GOT3 (cell line): ENCODE measurements around the gene AGK.
"Not testable (repeated sequence)": the region's sequence is repeated elsewhere in the genome, so short reads cannot be mapped to it uniquely, and the experiment has no call there.

Experiments used
- DNase-seq: peaks from one replicate; lab custom pipeline; 2025; ENCODE audit warnings: mixed read lengths; lab: John Stamatoyannopoulos, UW

The AGK gene

GRCh38 chr7:141679014-141679413 lies 127.8 kb downstream of the AGK start:
- DNase-seq: no peak

- no peak for DNase-seq
Observed at GRCh38 chr7:141685285-141686023, 134.2 kb downstream of the AGK start.

GRCh38 chr7:141686074-141686473 lies 134.9 kb downstream of the AGK start:
- DNase-seq: no peak

- no peak for DNase-seq
Observed at GRCh38 chr7:141686670-141687069, 135.5 kb downstream of the AGK start.

- DNase-seq: no peak
Observed at GRCh38 chr7:141688043-141688442, 136.8 kb downstream of the AGK start.

GRCh38 chr7:141689072-141689825 lies 138.0 kb downstream of the AGK start:
- not testable (repeated sequence) for DNase-seq

- DNase-seq: no peak
Observed at GRCh38 chr7:141691540-141691939, 140.3 kb downstream of the AGK start.

GRCh38 chr7:141691961-141692360 lies 140.8 kb downstream of the AGK start:
- no peak for DNase-seq

GRCh38 chr7:141693082-141693481 lies 141.9 kb downstream of the AGK start:
- no peak for DNase-seq

- no peak for DNase-seq
Observed at GRCh38 chr7:141695803-141696289, 144.6 kb downstream of the AGK start.

- DNase-seq: no peak
Observed at GRCh38 chr7:141696348-141696747, 145.1 kb downstream of the AGK start.

- no peak for DNase-seq
Observed at GRCh38 chr7:141697211-141697871, 146.1 kb downstream of the AGK start.

GRCh38 chr7:141698247-141699015 lies 147.2 kb downstream of the AGK start:
- DNase-seq: no peak

- no peak for DNase-seq
Observed at GRCh38 chr7:141699860-141700259, 148.7 kb downstream of the AGK start.

- no peak for DNase-seq
Observed at GRCh38 chr7:141700296-141700847, 149.2 kb downstream of the AGK start.

- no peak for DNase-seq
Observed at GRCh38 chr7:141700848-141701371, 149.7 kb downstream of the AGK start.

GRCh38 chr7:141701489-141702046 lies 150.4 kb downstream of the AGK start:
- peak; percentile 2 for DNase-seq

- no peak for DNase-seq
Observed at GRCh38 chr7:141702047-141702567, 150.9 kb downstream of the AGK start, which contains the start of gene DENND11. TSS of gene DENND11 (minus strand) at chr7:141702166. CDS start at chr7:141702153, 13 bp downstream.

GRCh38 chr7:141702892-141703291 lies 151.7 kb downstream of the AGK start:
- DNase-seq: no peak

GRCh38 chr7:141704112-141704511 lies 152.9 kb downstream of the AGK start:
- no peak for DNase-seq

- DNase-seq: no peak
Observed at GRCh38 chr7:141704741-141705140, 153.5 kb downstream of the AGK start.
